ENCODE data around the gene PPM1L. TPM values are rescaled to one million over a fixed set of nuclear protein-coding genes. Genes with fewer than 3 reads are reported as not detected.

The PPM1L gene
- total RNA-seq, 1 experiment from 2014 or later: 10.6 TPM

- CTCF ChIA-PET: no interaction called here
- H3K9me3 ChIP-seq (ENCODE audit: low read depth, low read length, poor library complexity, severe bottlenecking): no peaks in the 10 kb centered on the region
- TF ChIP-seq CTCF (conservative IDR thresholded peaks at IDR 0.05; ENCODE audit: low read depth, low read length) (no peak), EZH2 (IDR thresholded peaks at IDR 0.05; ENCODE audit: borderline replicate concordance, low read depth, low read length, poor library complexity, severe bottlenecking) (no peak)
- no peak overlapping the region for H3K27ac ChIP-seq (ENCODE audit: low read depth, low read length, poor library complexity, severe bottlenecking)
- H3K4me3 ChIP-seq (ENCODE audit: low read depth, low read length, poor library complexity, severe bottlenecking): no peak overlapping the region
- H3K36me3 ChIP-seq (ENCODE audit: insufficient read depth, low read length, poor library complexity, severe bottlenecking): no peaks in the 10 kb centered on the region
- intact Hi-C loops (cut with micrococcal nuclease; ENCODE audit: unreplicated experiment): no loop called here
- POLR2A ChIA-PET (ENCODE audit: low non-redundant PET): no interaction called here
- H3K27me3 ChIP-seq (replicated peaks; ENCODE audit: insufficient read depth, low read depth, low read length, poor library complexity): no peaks in the 10 kb centered on the region
- DNase-seq (ENCODE audit: low spot score): no peak
- H3K4me1 ChIP-seq (ENCODE audit: insufficient read depth, low read length, poor library complexity, severe bottlenecking): no peaks in the 10 kb centered on the region
- no TSS peak for BruUV-seq (replicated peaks)
These were observed 72.8 kb downstream of the PPM1L start for GRCh38 chr3:160828880-160829279.

GRCh38 chr3:160829486-160830009, 73.5 kb downstream of the PPM1L start:
- ChIA-PET CTCF (no interaction called here), POLR2A (ENCODE audit: low non-redundant PET) (no interaction called here)
- intact Hi-C loops (cut with micrococcal nuclease; ENCODE audit: unreplicated experiment): no loop called here
- Histone ChIP-seq H3K9me3 (ENCODE audit: low read depth, low read length, poor library complexity, severe bottlenecking) (no peaks in the 10 kb centered on the region), H3K4me3 (ENCODE audit: low read depth, low read length, poor library complexity, severe bottlenecking) (no peak overlapping the region), H3K36me3 (ENCODE audit: insufficient read depth, low read length, poor library complexity, severe bottlenecking) (no peaks in the 10 kb centered on the region), H3K27ac (ENCODE audit: low read depth, low read length, poor library complexity, severe bottlenecking) (no peak overlapping the region), H3K4me1 (ENCODE audit: insufficient read depth, low read length, poor library complexity, severe bottlenecking) (no peaks in the 10 kb centered on the region), H3K27me3 (replicated peaks; ENCODE audit: insufficient read depth, low read depth, low read length, poor library complexity) (no peaks in the 10 kb centered on the region)
- TF ChIP-seq CTCF (conservative IDR thresholded peaks at IDR 0.05; ENCODE audit: low read depth, low read length) (no peak), EZH2 (IDR thresholded peaks at IDR 0.05; ENCODE audit: borderline replicate concordance, low read depth, low read length, poor library complexity, severe bottlenecking) (no peak)
- DNase-seq (ENCODE audit: low spot score): no peak
- BruUV-seq (replicated peaks): no TSS peak

- BruUV-seq (replicated peaks): no TSS peak
- Histone ChIP-seq H3K27me3 (replicated peaks; ENCODE audit: insufficient read depth, low read depth, low read length, poor library complexity) (no peaks in the 10 kb centered on the region), H3K36me3 (ENCODE audit: insufficient read depth, low read length, poor library complexity, severe bottlenecking) (no peaks in the 10 kb centered on the region), H3K4me3 (ENCODE audit: low read depth, low read length, poor library complexity, severe bottlenecking) (no peak overlapping the region), H3K27ac (ENCODE audit: low read depth, low read length, poor library complexity, severe bottlenecking) (no peak overlapping the region), H3K4me1 (ENCODE audit: insufficient read depth, low read length, poor library complexity, severe bottlenecking) (no peaks in the 10 kb centered on the region), H3K9me3 (ENCODE audit: low read depth, low read length, poor library complexity, severe bottlenecking) (no peaks in the 10 kb centered on the region)
- ChIA-PET CTCF (no interaction called here), POLR2A (ENCODE audit: low non-redundant PET) (no interaction called here)
- no peak for DNase-seq (ENCODE audit: low spot score)
- TF ChIP-seq EZH2 (IDR thresholded peaks at IDR 0.05; ENCODE audit: borderline replicate concordance, low read depth, low read length, poor library complexity, severe bottlenecking) (no peak), CTCF (conservative IDR thresholded peaks at IDR 0.05; ENCODE audit: low read depth, low read length) (no peak)
- intact Hi-C loops (cut with micrococcal nuclease; ENCODE audit: unreplicated experiment): no loop called here
These were observed 74.8 kb downstream of the PPM1L start for GRCh38 chr3:160830796-160831195.
